Choroid plexus epithelial cell (primary cell): Measurements from ENCODE around the gene MOCOS.

ENCODE experiments used
- DNase-seq: peaks from one replicate; pipeline ENCODE4 v3.0.0-alpha.2; 2010; ENCODE audit warnings: low read depth
- H3K4me3 ChIP-seq: 2 replicates; pipeline ENCODE4 v1.5.1; 2011; ENCODE audit warnings: low read depth, mild to moderate bottlenecking, control low read depth, low read length, moderate library complexity
- TF ChIP-seq, protein P1 (sequence below): conservative IDR thresholded peaks from 2 replicates; pipeline ENCODE4 v1.5.1; 2011; ENCODE audit warnings: low read depth, mild to moderate bottlenecking, control low read depth, inconsistent platforms, low read length, moderate library complexity

MOCOS gene, protein sequence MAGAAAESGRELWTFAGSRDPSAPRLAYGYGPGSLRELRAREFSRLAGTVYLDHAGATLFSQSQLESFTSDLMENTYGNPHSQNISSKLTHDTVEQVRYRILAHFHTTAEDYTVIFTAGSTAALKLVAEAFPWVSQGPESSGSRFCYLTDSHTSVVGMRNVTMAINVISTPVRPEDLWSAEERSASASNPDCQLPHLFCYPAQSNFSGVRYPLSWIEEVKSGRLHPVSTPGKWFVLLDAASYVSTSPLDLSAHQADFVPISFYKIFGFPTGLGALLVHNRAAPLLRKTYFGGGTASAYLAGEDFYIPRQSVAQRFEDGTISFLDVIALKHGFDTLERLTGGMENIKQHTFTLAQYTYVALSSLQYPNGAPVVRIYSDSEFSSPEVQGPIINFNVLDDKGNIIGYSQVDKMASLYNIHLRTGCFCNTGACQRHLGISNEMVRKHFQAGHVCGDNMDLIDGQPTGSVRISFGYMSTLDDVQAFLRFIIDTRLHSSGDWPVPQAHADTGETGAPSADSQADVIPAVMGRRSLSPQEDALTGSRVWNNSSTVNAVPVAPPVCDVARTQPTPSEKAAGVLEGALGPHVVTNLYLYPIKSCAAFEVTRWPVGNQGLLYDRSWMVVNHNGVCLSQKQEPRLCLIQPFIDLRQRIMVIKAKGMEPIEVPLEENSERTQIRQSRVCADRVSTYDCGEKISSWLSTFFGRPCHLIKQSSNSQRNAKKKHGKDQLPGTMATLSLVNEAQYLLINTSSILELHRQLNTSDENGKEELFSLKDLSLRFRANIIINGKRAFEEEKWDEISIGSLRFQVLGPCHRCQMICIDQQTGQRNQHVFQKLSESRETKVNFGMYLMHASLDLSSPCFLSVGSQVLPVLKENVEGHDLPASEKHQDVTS

DNA sequence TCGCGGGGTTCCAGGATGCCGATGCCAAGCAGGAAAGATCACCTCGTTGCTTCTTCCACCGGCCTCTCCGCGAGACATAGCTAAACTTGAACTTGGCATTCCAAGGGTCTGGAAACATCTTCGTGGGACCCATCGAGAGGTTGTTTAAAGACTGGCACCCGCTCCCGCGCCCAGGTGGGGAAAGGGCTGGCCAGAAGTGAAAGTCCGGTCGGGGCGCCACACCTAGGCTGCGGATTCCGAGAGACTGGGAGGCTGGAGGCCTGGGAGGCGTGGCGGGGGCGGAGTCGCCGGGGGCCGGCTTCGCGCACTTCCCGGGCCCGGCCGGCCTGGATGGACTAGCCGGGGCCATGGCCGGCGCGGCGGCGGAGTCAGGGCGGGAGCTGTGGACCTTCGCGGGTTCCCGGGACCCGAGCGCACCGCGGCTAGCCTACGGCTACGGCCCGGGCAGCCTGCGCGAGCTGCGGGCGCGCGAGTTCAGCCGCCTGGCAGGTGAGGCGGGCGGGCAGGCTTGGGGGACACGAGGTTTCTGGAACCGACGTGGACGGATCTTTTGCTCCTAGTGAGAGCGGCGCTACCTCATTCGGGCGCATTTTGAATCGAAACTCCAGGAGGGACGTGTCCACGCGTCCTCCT is at the start of gene MOCOS:
TSS of gene MOCOS (plus strand) at position 305 of the 633 bp plus-strand sequence. CDS start at position 348, 43 bp downstream.
- H3K4me3 ChIP-seq = peak within 1 kb of the TSS; percentile 76
- DNase-seq = peak; percentile 50
- TF ChIP-seq, protein P1, sequence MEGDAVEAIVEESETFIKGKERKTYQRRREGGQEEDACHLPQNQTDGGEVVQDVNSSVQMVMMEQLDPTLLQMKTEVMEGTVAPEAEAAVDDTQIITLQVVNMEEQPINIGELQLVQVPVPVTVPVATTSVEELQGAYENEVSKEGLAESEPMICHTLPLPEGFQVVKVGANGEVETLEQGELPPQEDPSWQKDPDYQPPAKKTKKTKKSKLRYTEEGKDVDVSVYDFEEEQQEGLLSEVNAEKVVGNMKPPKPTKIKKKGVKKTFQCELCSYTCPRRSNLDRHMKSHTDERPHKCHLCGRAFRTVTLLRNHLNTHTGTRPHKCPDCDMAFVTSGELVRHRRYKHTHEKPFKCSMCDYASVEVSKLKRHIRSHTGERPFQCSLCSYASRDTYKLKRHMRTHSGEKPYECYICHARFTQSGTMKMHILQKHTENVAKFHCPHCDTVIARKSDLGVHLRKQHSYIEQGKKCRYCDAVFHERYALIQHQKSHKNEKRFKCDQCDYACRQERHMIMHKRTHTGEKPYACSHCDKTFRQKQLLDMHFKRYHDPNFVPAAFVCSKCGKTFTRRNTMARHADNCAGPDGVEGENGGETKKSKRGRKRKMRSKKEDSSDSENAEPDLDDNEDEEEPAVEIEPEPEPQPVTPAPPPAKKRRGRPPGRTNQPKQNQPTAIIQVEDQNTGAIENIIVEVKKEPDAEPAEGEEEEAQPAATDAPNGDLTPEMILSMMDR = no peak

DNA sequence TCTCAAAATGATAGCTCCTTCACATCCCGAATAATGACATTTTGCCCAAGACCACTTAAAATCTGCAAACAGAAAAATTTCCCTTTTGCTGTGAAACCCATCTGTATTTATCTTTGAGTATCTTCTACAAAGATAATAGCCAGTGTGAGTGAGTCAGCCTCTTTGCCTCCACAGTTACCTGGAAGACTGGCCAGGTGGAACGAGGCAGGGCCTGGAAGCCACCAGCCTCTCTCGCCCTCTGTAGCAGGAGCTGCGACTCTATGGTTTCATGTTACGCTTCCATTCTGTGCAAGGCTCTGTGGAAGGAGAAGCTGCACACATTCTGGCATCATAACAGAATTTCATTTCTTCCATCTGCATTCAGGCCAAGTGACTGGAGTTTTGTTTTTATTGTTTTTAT is 48.1 kb upstream of the MOCOS start:
- H3K4me3 ChIP-seq = no peak overlapping the region
- TF ChIP-seq, protein P1 = no peak
- DNase-seq = no peak

DNA sequence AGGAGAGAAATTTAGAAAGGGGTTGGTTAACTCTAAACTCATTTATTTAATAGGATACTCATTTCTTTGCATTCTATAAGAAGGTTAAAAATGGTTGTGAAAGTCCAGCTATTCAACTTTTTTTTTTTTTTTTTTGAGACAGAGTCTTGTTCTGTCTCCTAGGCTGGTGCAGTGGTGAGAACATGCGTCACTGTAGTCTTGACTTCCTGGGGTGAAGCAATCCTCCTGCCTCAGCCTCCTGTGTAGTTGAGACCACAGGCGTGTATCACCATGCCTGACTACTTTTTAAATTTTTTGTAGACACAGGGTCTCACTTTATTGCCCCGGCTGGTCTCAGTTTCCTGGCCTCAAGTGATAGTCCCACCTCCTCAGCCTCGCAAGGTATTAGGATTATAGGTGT is 45.7 kb upstream of the MOCOS start:
- H3K4me3 ChIP-seq = no peak overlapping the region
- peak; percentile 16 for DNase-seq
- TF ChIP-seq, protein P1 = no peak

DNA sequence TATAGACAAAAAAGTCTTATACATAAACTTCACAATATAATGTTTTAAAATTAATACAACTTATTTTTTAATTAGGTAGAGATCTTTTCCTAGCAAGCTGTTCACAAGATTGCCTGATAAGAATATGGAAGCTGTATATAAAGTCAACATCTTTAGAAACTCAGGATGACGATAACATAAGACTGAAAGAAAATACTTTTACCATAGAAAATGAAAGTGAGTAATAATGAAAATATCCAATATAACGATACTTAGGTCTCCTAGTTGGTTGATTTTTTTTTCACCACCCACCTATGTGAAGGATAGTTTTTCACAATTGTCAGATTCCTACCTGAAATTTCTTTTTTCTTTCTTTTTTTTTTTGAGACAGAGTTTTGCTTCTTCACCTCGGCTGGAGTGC is 44.5 kb upstream of the MOCOS start:
- H3K4me3 ChIP-seq = no peak overlapping the region
- DNase-seq = no peak
- TF ChIP-seq, protein P1 = no peak

DNA sequence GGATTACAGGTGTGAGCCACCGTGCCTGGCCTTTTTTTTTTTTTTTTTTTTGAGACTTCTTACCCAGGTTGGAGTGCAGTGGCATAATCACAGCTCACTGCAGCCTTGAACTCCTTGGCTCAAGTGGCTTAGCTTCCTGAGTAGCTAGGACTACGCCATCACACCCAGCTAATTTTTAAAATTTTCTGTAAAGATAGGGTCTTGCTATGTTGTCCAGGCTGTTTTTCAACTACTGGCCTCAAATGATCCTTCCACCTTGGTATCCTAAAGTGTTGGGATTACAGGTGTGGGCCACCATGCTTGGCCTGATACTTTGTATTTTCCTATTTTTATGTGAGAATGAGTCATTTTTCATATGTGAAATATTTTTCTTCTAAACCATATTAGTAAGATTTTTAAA is 43.9 kb upstream of the MOCOS start:
- TF ChIP-seq, protein P1 = no peak
- DNase-seq = no peak
- H3K4me3 ChIP-seq = no peak overlapping the region

DNA sequence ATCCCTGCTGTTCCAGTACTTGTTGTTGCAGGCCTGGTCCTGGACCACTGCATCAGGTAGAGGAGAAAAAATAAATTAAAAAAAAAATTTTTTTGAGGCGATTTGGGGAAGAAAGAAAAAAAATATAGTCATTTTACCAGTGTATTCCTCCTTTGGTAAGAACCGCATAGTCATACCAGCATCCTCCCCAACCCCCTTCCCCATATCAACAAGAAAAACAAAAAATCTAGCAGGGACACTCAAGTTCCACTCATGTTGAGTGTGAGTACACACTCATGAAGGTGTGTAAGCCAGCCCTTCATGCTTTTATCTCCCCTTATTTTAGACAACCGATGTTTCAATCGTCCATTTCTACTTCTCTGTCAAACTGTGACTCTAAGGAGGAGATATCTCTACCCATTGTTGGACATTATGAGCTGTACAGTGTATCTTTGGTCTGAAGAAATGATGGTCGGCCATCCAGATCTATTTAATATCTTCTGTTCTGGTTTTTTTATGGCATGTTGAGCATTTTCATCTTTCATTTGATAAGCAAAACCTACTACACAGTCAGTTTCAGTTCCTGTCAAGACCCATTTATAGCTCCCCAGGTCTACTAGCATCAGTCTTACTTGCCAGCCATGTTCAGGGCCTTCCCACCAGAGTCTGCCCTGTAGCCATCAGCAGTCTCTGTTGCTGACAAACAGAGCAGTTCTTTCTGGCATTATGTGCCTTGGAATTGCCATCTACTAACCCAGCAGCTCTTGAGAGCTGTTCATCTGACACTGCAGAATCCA is 37.6 kb upstream of the MOCOS start:
- TF ChIP-seq, protein P1 = no peak
- DNase-seq = no peak
- H3K4me3 ChIP-seq = no peak overlapping the region
